Activated CD8-positive, alpha-beta T cell treated with anti-CD3 and anti-CD28 coated beads for 36 hours (primary cell): ENCODE measurements around the gene LRRC8D. TPM values are rescaled to one million over a fixed set of nuclear protein-coding genes. Genes with fewer than 3 reads are reported as not detected.

ENCODE experiments used
- ATAC-seq: fragments of 200-7000 bp; cut with Tn5 transposase; one replicate; pipeline ENCODE4 v1.10.0; 2021; ENCODE audit warnings: mild to moderate bottlenecking, moderate library complexity
- CTCF ChIA-PET: fragments of 350-600 bp; sonication (Branson Sonifier 250); formaldehyde crosslinking; loops from one replicate; lab custom pipeline; 2021; ENCODE audit warnings: antibody characterized with exemption; lab: Charles Lee
- POLR2A ChIA-PET: fragments of 350-600 bp; sonication (Branson Sonifier 250); formaldehyde crosslinking; loops from one replicate; lab custom pipeline; 2021; ENCODE audit warnings: antibody characterized with exemption; lab: Charles Lee
- DNase-seq: peaks from one replicate; pipeline ENCODE4 v3.0.0-alpha.2; 2020
- H3K27ac Mint-ChIP-seq: one replicate; pipeline ENCODE4 v1.8.0; 2021; ENCODE audit warnings: mild to moderate bottlenecking, mixed read lengths
- H3K27me3 Mint-ChIP-seq: one replicate; pipeline ENCODE4 v1.8.0; 2021; ENCODE audit warnings: mixed read lengths
- H3K36me3 Mint-ChIP-seq: one replicate; pipeline ENCODE4 v1.8.0; 2021; ENCODE audit warnings: low read depth, mixed read lengths
- H3K4me1 Mint-ChIP-seq: one replicate; pipeline ENCODE4 v1.8.0; 2021; ENCODE audit warnings: low read depth, mixed read lengths
- H3K4me3 Mint-ChIP-seq: one replicate; pipeline ENCODE4 v1.8.0; 2021; ENCODE audit warnings: mild to moderate bottlenecking, moderate library complexity, mixed read lengths
- H3K9me3 Mint-ChIP-seq: one replicate; pipeline ENCODE4 v1.8.0; 2021; ENCODE audit warnings: mixed read lengths
- CTCF ChIP-seq: fragments of 200-600 bp; IDR thresholded peaks from one replicate; pipeline ENCODE4 v1.8.0; 2022; ENCODE audit warnings: antibody characterized with exemption, mild to moderate bottlenecking
- intact Hi-C: fragments of 100-400 bp; cut with micrococcal nuclease; formaldehyde crosslinking; loops from one replicate; pipeline ENCODE4 v1.10.0; 2022
- total RNA-seq, 2 experiments: library from RNA; stranded (reverse); gene quantifications; one replicate each; pipeline ENCODE4 v1.2.3, GENCODE V29; 2021

The LRRC8D gene
- total RNA-seq, 2 experiments from 2014 or later = 26.3 to 27.5 TPM

DNA sequence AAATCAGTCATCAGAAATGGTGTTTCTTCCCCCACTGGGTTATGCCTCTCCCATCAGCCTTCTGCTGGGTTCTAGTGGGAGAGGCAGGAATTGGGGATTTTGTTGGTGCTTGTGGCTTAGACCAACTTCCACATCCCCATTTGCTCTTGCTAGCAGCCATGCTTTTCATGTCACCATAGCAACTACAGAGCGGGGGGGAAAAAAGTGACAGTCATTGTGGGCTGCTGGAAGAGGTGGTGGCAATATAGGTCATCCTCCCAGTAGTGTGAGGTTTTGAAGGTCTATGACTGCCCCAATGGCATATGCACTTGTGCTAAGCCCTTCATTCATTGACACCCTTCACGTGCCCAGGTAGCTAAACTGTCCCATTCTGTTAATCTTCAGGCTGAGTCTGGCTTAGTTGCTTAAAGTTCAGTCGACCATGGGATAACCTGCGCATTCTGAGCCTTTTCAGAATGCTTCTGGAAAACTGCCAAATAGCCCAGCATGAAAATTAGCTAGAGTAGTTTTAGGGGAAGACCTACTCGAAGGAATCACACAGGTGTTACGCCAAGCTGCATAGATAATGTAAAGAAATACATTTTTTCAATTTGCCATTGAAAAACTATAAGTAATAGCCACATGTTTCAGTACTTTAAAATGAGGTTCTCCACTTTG, 120.4 kb downstream of the LRRC8D start:
- TF ChIP-seq CTCF = no peak

DNA sequence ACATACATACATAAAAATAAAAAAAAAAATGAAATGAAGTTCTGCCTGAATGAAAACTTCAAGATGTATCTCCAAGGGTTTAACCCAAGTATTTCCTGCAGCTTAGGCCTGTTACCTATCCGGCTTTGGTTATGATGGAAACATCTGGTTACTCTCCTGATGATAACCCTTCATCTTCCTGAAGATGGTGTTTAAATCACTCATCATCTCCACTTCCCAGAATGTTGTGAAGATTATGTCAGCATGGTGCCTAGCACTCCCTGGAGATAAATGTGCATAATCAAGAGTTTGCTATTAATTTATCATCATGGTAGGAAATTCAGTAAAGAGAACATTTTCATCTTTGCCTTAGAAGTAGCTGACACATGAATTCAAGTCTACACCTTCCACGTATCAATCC, 121.2 kb downstream of the LRRC8D start:
- ATAC-seq = no peak
- CTCF ChIA-PET = interaction anchor here (1.1 kb wide), 1 partner anchor 132 kb away, joined by 3 read pairs; no protein-coding TSS in a partner anchor
- H3K27me3 Mint-ChIP-seq = no peaks in the 10 kb centered on the region
- no peak overlapping the region for H3K4me3 Mint-ChIP-seq
- intact Hi-C loops = no loop called here
- no peak overlapping the region for H3K27ac Mint-ChIP-seq
- no peak for TF ChIP-seq CTCF
- H3K36me3 Mint-ChIP-seq = peaks cover 1% of the 10 kb centered on the region
- peaks cover 15% of the 10 kb centered on the region for H3K4me1 Mint-ChIP-seq
- DNase-seq = no peak
- POLR2A ChIA-PET = no interaction called here
- H3K9me3 Mint-ChIP-seq = no peaks in the 10 kb centered on the region

More for the DNA sequence above, 120.4 kb downstream of the LRRC8D start:
- Mint-ChIP-seq H3K27me3 (no peaks in the 10 kb centered on the region), H3K4me1 (peaks cover 15% of the 10 kb centered on the region), H3K9me3 (no peaks in the 10 kb centered on the region), H3K36me3 (peaks cover 1% of the 10 kb centered on the region), H3K4me3 (no peak overlapping the region), H3K27ac (no peak overlapping the region)
- CTCF ChIA-PET = interaction anchor here (1.1 kb wide), 1 partner anchor 131 kb away, joined by 3 read pairs; no protein-coding TSS in a partner anchor
- intact Hi-C loops = no loop called here
- ATAC-seq = peak; percentile 64
- peak; percentile 39 for DNase-seq
- POLR2A ChIA-PET = no interaction called here

DNA sequence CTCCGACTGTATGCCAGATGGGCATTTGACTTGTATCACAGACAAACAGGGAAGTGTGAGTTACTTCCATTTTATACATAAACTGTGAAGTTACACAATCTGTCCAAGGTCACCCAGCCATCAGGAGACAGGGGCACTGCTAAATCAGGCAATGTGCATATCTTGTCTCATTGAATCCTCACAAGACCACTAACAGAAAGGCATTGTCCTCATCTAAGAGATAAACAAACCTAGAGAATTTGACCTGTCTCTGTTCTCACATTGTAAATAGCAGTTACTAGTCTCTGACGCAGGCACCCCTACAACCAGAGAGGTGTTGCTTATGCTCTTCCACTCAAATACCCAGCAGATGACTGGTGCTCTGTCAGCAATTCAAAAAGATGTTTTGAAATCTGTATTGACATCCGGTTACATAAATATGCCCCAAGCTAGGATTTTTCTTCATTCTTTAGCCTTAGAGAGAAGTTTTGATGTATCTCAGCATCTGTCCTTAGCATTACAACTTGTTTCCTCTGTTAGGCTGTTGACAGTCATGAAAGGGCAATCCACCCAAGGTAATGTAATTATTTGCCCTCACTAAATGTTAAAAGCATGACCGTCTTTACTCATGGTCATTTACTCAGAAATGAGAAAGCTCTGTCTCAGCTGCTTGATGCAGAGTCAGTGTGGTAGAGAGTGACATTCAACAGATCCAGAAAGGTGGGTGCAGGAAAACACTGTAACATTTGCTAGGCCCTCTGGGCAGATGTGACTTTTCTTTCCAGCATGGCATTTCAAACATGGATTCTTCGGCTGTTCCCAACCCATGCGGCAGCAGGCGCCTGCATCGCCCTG, 122.2 kb downstream of the LRRC8D start:
- H3K4me1 Mint-ChIP-seq = peaks cover 11% of the 10 kb centered on the region
- intact Hi-C loops = no loop called here
- no peak for TF ChIP-seq CTCF
- H3K36me3 Mint-ChIP-seq = no peaks in the 10 kb centered on the region
- no peak for ATAC-seq
- no peak overlapping the region for H3K4me3 Mint-ChIP-seq
- no peak for DNase-seq
- H3K9me3 Mint-ChIP-seq = no peaks in the 10 kb centered on the region
- no peaks in the 10 kb centered on the region for H3K27me3 Mint-ChIP-seq
- H3K27ac Mint-ChIP-seq = no peak overlapping the region
- POLR2A ChIA-PET = interaction anchor here (0.9 kb wide), 1 partner anchor 52 kb away, joined by 3 read pairs; the partner anchor contains the start of gene ZNF326
- CTCF ChIA-PET = interaction anchor here (0.6 kb wide), 1 partner anchor 11 kb away, joined by 3 read pairs; no protein-coding TSS in a partner anchor

DNA sequence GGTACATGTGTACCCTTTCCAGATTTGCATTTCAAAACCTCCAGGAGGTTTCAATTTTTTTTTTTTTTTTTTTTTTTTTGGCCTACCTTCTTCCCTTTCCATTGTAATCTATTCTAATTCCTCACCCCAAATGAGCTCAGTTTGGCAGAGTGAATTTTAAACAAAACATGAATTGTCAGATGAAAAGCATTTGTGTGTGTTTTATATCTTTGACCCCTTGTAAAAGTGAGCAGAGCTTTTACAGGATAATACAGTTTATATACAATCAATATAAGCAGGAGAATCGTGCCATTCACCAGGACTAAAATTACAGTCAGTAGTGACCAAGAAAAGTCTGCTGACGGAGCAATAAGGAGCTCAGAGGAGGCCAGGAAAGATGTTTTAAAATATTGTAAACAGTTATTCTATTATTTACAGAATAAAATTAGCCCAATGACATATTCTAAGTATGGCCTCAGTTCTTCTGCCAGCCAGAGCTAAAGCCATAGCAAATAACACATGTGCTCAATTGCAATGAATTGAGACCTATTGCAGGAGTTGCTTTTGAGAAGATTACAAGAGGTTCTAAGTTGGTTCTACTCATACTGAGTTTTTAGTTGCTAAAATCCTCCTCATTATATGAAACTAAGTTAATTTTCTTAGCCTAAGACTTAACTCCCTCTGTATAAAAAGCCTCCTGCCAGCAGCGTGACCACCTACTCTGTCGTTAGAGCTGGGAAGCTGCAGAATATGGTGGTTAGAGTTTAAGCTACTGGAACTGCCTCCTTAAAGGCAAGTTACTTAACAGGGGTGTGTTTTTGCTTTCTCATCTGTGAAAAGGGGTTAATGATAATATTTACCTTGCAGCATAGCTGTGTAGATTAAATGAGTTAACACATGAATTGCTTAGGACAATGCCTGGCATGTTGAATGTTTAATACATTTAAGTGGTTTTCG, 123.3 kb downstream of the LRRC8D start:
- intact Hi-C loops = no loop called here
- ATAC-seq (no peak), DNase-seq (no peak)
- H3K9me3 Mint-ChIP-seq = no peaks in the 10 kb centered on the region
- CTCF ChIA-PET = interaction anchor here (0.6 kb wide), 1 partner anchor 10 kb away, joined by 3 read pairs; no protein-coding TSS in a partner anchor
- no peak overlapping the region for H3K4me3 Mint-ChIP-seq
- POLR2A ChIA-PET = interaction anchor here (0.9 kb wide), 1 partner anchor 51 kb away, joined by 3 read pairs; the partner anchor contains the start of gene ZNF326
- no peaks in the 10 kb centered on the region for H3K36me3 Mint-ChIP-seq
- no peaks in the 10 kb centered on the region for H3K27me3 Mint-ChIP-seq
- H3K27ac Mint-ChIP-seq = no peak overlapping the region
- no peak for TF ChIP-seq CTCF
- peaks cover 6% of the 10 kb centered on the region for H3K4me1 Mint-ChIP-seq
